CD14-positive monocyte (primary cell): ENCODE data around the gene MYL12B. TPM values are rescaled to one million over a fixed set of nuclear protein-coding genes. Genes with fewer than 3 reads are reported as not detected.
A peak's percentile ranks its signal among the peaks of the same experiment; 100 is the strongest.

ENCODE experiments used
- DNase-seq, 3 donors: peaks; one replicate each; pipeline ENCODE4 v3.0.0-alpha.2; 2011 to 2022
- H2AFZ ChIP-seq: 2 replicates; pipeline ENCODE4 v1.6.0; 2012; ENCODE audit warnings: mild to moderate bottlenecking, low read depth, low read length, inconsistent platforms; ENCODE audit not compliant: insufficient read depth, poor library complexity, severe bottlenecking
- H3K27ac ChIP-seq, 2 donors: 1 replicate in 1 of 2; 2 replicates in 1 of 2; pipeline ENCODE4 v1.5.1; 2012 to 2013; ENCODE audit warnings: low read length in 2 of 2, control low read depth in 1 of 2, inconsistent platforms in 1 of 2, low read depth in 1 of 2, mild to moderate bottlenecking in 1 of 2
- H3K27me3 ChIP-seq, 2 donors: one replicate each; pipeline versions ENCODE4 v1.6.0 to v1.6.1; 2011 to 2013; ENCODE audit warnings: low read length in 2 of 2; ENCODE audit not compliant: control insufficient read depth in 2 of 2, insufficient read depth in 2 of 2
- H3K36me3 ChIP-seq, 2 donors: replicated peaks in 1 of 2; 1 replicate in 1 of 2; 2 replicates in 1 of 2; pipeline versions ENCODE4 v1.5.1 to v1.6.1; 2012 to 2013; ENCODE audit warnings: low read length in 2 of 2, control low read depth in 1 of 2, inconsistent platforms in 1 of 2, mild to moderate bottlenecking in 1 of 2; ENCODE audit not compliant: insufficient read depth in 2 of 2, control insufficient read depth in 1 of 2
- H3K4me1 ChIP-seq, 2 donors: 1 replicate in 1 of 2; 2 replicates in 1 of 2; pipeline versions ENCODE4 v1.5.1 to v1.6.1; 2012 to 2013; ENCODE audit warnings: low read length in 2 of 2, control low read depth in 1 of 2, inconsistent platforms in 1 of 2, mild to moderate bottlenecking in 1 of 2, moderate library complexity in 1 of 2; ENCODE audit not compliant: insufficient read depth in 2 of 2, control insufficient read depth in 1 of 2
- H3K4me2 ChIP-seq: replicated peaks from 2 replicates; pipeline ENCODE3; 2012; ENCODE audit warnings: low read length, moderate library complexity, mild to moderate bottlenecking; ENCODE audit not compliant: poor library complexity, severe bottlenecking; ENCODE audit errors: extremely low read depth
- H3K4me3 ChIP-seq, 3 experiments: fragments of 200-600 bp in 1 of 3; sonication (generic) in 1 of 3; replicated peaks in 1 of 3; 1 replicate in 2 of 3; 2 replicates in 1 of 3; pipeline ENCODE4 v1.5.1; 2011 to 2013; ENCODE audit warnings: low read length in 3 of 3, mild to moderate bottlenecking in 3 of 3, control low read depth in 2 of 3, low read depth in 2 of 3, inconsistent platforms in 1 of 3, moderate library complexity in 1 of 3
- H3K79me2 ChIP-seq: 2 replicates; pipeline ENCODE4 v1.6.0; 2012; ENCODE audit warnings: mild to moderate bottlenecking, control low read depth, inconsistent platforms, low read length, moderate library complexity; ENCODE audit not compliant: insufficient read depth
- H3K9ac ChIP-seq: 2 replicates; pipeline ENCODE4 v1.6.0; 2017; ENCODE audit warnings: low read length, mild to moderate bottlenecking; ENCODE audit not compliant: insufficient read depth, poor library complexity, severe bottlenecking
- H3K9me3 ChIP-seq, 2 donors: replicated peaks in 1 of 2; 1 replicate in 1 of 2; 2 replicates in 1 of 2; pipeline versions ENCODE4 v1.5.1 to v1.6.1; 2012 to 2013; ENCODE audit warnings: low read length in 2 of 2, control low read depth in 1 of 2; ENCODE audit not compliant: control insufficient read depth in 1 of 2, insufficient read depth in 1 of 2
- H4K20me1 ChIP-seq: 2 replicates; pipeline ENCODE4 v1.6.0; 2012; ENCODE audit warnings: mild to moderate bottlenecking, low read length, control low read depth, moderate library complexity; ENCODE audit not compliant: insufficient read depth
- H3K27ac Mint-ChIP-seq, 7 donors: one replicate each; pipeline ENCODE4 v1.8.0; 2020; ENCODE audit warnings: mild to moderate bottlenecking in 7 of 7, mixed read lengths in 7 of 7, moderate library complexity in 6 of 7, inconsistent platforms in 2 of 7
- H3K27me3 Mint-ChIP-seq, 3 donors: one replicate each; pipeline ENCODE4 v1.8.0; 2021 to 2022; ENCODE audit warnings: low read depth in 3 of 3, mild to moderate bottlenecking in 3 of 3, mixed read lengths in 3 of 3, moderate library complexity in 3 of 3, inconsistent platforms in 1 of 3
- H3K36me3 Mint-ChIP-seq, 2 donors: one replicate each; pipeline ENCODE4 v1.8.0; 2020; ENCODE audit warnings: mixed read lengths in 2 of 2, inconsistent platforms in 1 of 2, mild to moderate bottlenecking in 1 of 2
- H3K4me1 Mint-ChIP-seq: one replicate; pipeline ENCODE4 v1.8.0; 2020; ENCODE audit warnings: mild to moderate bottlenecking, mixed read lengths
- H3K4me3 Mint-ChIP-seq, 2 donors: one replicate each; pipeline ENCODE4 v1.8.0; 2020; ENCODE audit warnings: mild to moderate bottlenecking in 2 of 2, mixed read lengths in 2 of 2, moderate library complexity in 1 of 2
- H3K9me3 Mint-ChIP-seq, 7 donors: one replicate each; pipeline ENCODE4 v1.8.0; 2020 to 2022; ENCODE audit warnings: mixed read lengths in 7 of 7, mild to moderate bottlenecking in 6 of 7, moderate library complexity in 6 of 7, inconsistent platforms in 2 of 7
- WGBS: methylation state at CpG from one replicate; pipeline ENCODE4 v1.1.5; 2013; ENCODE audit warnings: missing lambda C conversion rate; ENCODE audit not compliant: insufficient coverage; 5-methylcytosine and 5-hydroxymethylcytosine counted together
- intact Hi-C, 2 donors: fragments of 100-400 bp; cut with micrococcal nuclease; formaldehyde crosslinking; loops; one replicate each; pipeline versions ENCODE4 v1.15.0 to v1.15.1; 2023
- polyA plus RNA-seq, 3 donors: library from polyadenylated mRNA; depleted of rRNA in 1 of 3; unstranded in 2 of 3; stranded (reverse) in 1 of 3; fragments of 300-500 nt in 2 of 3; fragments of >200 nt in 1 of 3; fragmentation: Illumina TruSeq in 2 of 3; gene quantifications; 1 replicate in 2 of 3; 2 replicates in 1 of 3; pipeline ENCODE4 v1.2.3, GENCODE V29; 2012 to 2021
- TF ChIP-seq, protein P1 (sequence below): fragments of 200-600 bp; IDR thresholded peaks from one replicate; pipeline ENCODE4 v1.8.0; 2022; ENCODE audit warnings: antibody characterized with exemption, mild to moderate bottlenecking

The MYL12B gene
- polyA plus RNA-seq, 3 donors: 295 to 814 (median 727) TPM

DNA sequence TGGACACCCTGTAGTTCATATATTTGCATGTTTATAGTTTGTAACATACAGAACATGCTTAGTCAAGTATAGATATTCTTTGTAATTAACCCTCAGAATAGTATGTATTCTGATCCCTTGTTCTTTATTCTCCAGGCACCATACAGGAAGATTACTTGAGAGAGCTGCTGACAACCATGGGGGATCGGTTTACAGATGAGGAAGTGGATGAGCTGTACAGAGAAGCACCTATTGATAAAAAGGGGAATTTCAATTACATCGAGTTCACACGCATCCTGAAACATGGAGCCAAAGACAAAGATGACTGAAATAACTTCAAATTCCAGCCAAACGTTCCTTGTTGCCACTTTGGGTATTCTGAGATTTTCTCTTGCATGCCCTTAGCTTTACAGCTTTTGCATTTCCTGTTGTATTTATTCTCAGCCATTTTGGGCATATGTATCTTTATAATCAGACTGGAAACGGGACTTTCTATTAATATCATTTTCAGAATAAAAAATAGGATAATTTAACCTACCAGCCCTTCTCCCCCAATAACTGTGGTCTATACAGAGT lies 6.2 kb upstream of the MYL12B start:
- peaks cover 0 to 2% (median 0%) of the 10 kb centered on the region in 3 donors for H3K27me3 Mint-ChIP-seq
- H3K9me3 Mint-ChIP-seq: no peaks in the 10 kb centered on the region
- TF ChIP-seq, protein P1, sequence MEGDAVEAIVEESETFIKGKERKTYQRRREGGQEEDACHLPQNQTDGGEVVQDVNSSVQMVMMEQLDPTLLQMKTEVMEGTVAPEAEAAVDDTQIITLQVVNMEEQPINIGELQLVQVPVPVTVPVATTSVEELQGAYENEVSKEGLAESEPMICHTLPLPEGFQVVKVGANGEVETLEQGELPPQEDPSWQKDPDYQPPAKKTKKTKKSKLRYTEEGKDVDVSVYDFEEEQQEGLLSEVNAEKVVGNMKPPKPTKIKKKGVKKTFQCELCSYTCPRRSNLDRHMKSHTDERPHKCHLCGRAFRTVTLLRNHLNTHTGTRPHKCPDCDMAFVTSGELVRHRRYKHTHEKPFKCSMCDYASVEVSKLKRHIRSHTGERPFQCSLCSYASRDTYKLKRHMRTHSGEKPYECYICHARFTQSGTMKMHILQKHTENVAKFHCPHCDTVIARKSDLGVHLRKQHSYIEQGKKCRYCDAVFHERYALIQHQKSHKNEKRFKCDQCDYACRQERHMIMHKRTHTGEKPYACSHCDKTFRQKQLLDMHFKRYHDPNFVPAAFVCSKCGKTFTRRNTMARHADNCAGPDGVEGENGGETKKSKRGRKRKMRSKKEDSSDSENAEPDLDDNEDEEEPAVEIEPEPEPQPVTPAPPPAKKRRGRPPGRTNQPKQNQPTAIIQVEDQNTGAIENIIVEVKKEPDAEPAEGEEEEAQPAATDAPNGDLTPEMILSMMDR: no peak
- intact Hi-C loops: no loop called here
- Histone ChIP-seq H3K4me3 (no peak overlapping the region), H2AFZ (no peak overlapping the region), H3K9ac (no peak overlapping the region), H3K79me2 (peaks cover 72% of the 10 kb centered on the region), H3K36me3 (peaks cover 54 to 66% of the 10 kb centered on the region in 2 donors), H3K27ac (peak overlapping the region in 1 of 2 donors; percentile 56), H3K9me3 (no peaks in the 10 kb centered on the region), H3K4me1 (peaks cover 23 to 39% of the 10 kb centered on the region in 2 donors), H3K4me2 (no peak overlapping the region), H3K27me3 (no peaks in the 10 kb centered on the region), H4K20me1 (peaks cover 68% of the 10 kb centered on the region)
- H3K4me1 Mint-ChIP-seq: peaks cover 55% of the 10 kb centered on the region
- peaks cover 56 to 59% of the 10 kb centered on the region in 2 donors for H3K36me3 Mint-ChIP-seq
- peak in 1 of 3 donors; percentile 72 for DNase-seq
- 60% methylated on average over 1 of the region's 5 CpGs for WGBS
- peak overlapping the region in 6 of 7 donors; percentile 15 to 71 (median 45) for H3K27ac Mint-ChIP-seq
- H3K4me3 Mint-ChIP-seq: no peak overlapping the region

DNA sequence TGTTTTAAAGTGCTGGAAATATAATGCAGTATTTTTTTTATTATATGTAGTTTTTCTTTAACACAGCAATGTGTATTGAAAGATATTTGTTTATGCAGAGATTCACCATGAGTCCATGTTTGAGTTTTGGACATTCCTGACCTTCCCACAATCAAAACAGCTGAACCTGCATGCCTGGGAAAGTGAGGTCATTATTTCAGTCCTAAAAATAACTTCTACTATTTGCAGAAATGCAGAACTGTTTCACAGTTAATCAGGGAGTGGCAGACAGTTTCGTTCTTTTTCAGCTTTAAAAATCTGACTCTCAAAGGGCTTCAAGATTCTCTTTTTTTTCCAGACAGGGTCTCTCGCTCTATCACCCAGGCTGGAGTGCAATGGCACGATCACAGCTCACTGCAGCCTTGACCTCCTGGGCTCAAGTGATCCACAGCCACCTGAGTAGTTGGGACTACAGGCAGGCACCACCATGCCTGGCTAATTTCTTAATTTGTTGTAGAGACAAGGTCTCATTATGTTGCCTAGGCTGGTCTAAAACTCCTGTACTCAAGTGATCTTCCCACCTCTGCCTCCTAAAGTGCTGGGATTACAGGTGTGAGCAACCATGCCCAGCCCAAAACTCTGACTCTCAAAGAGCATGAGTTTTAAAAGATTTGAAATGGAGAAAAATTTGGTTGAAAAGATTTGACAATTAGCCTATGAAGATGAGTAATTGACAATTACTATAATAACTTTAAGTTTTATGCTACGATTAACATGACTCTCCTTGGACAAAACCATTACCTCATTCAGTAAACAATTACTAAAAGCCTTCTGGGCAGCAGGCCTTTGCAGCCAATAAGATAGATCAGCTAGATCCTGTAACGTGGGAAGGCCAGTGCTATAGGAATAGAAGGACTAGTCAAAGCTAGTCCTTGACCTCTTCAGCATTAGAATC lies 5.0 kb upstream of the MYL12B start:
- Histone ChIP-seq H3K27ac (peak overlapping the region in 1 of 2 donors; percentile 56), H3K4me1 (peaks cover 24 to 33% of the 10 kb centered on the region in 2 donors), H3K79me2 (peaks cover 68% of the 10 kb centered on the region), H3K9ac (no peak overlapping the region), H4K20me1 (peaks cover 56% of the 10 kb centered on the region), H3K4me3 (no peak overlapping the region), H3K9me3 (no peaks in the 10 kb centered on the region), H3K4me2 (no peak overlapping the region), H3K36me3 (peaks cover 54 to 66% of the 10 kb centered on the region in 2 donors), H3K27me3 (no peaks in the 10 kb centered on the region), H2AFZ (no peak overlapping the region)
- Mint-ChIP-seq H3K9me3 (peaks cover 0 to 2% (median 0%) of the 10 kb centered on the region in 7 donors), H3K27ac (peak overlapping the region in 3 of 7 donors; percentile 61 to 82 (median 75)), H3K36me3 (peaks cover 56 to 59% of the 10 kb centered on the region in 2 donors), H3K4me3 (no peak overlapping the region), H3K4me1 (peaks cover 57% of the 10 kb centered on the region), H3K27me3 (peaks cover 0 to 2% (median 0%) of the 10 kb centered on the region in 3 donors)
- TF ChIP-seq, protein P1: no peak
- intact Hi-C loops: no loop called here
- 14% methylated on average over 1 of the region's 5 CpGs for WGBS
- peak in 1 of 3 donors; percentile 17 for DNase-seq
